Nephron (organoid): Measurements from ENCODE around the gene KCTD19.
A peak's percentile ranks its signal among the peaks of the same experiment; 100 is the strongest.

Experiments
- H3K27ac Mint-ChIP-seq, 3 experiments: 2 replicates each; pipeline ENCODE4 v1.8.0; 2020; ENCODE audit warnings: mixed read lengths in 3 of 3, mild to moderate bottlenecking in 2 of 3, moderate library complexity in 1 of 3
- H3K27me3 Mint-ChIP-seq: 2 replicates; pipeline ENCODE4 v1.8.0; 2021; ENCODE audit warnings: low read depth, mild to moderate bottlenecking, moderate library complexity, mixed read lengths
- H3K36me3 Mint-ChIP-seq: 2 replicates; pipeline ENCODE4 v1.8.0; 2020; ENCODE audit warnings: low read depth, mixed read lengths
- H3K4me1 Mint-ChIP-seq: 2 replicates; pipeline ENCODE4 v1.8.0; 2020; ENCODE audit warnings: mixed read lengths
- H3K4me3 Mint-ChIP-seq, 3 experiments: 2 replicates each; pipeline ENCODE4 v1.8.0; 2020; ENCODE audit warnings: mild to moderate bottlenecking in 3 of 3, mixed read lengths in 3 of 3, moderate library complexity in 2 of 3
- H3K9me3 Mint-ChIP-seq: 2 replicates; pipeline ENCODE4 v1.8.0; 2020; ENCODE audit warnings: mixed read lengths
- TF ChIP-seq, protein P1 (sequence below), 3 experiments: fragments of 200-600 bp; sonication (generic); IDR thresholded peaks; one replicate each; pipeline ENCODE4 v1.5.0; 2021; ENCODE audit warnings: antibody characterized with exemption in 3 of 3; ENCODE audit not compliant: unreplicated experiment in 3 of 3

KCTD19 gene

DNA sequence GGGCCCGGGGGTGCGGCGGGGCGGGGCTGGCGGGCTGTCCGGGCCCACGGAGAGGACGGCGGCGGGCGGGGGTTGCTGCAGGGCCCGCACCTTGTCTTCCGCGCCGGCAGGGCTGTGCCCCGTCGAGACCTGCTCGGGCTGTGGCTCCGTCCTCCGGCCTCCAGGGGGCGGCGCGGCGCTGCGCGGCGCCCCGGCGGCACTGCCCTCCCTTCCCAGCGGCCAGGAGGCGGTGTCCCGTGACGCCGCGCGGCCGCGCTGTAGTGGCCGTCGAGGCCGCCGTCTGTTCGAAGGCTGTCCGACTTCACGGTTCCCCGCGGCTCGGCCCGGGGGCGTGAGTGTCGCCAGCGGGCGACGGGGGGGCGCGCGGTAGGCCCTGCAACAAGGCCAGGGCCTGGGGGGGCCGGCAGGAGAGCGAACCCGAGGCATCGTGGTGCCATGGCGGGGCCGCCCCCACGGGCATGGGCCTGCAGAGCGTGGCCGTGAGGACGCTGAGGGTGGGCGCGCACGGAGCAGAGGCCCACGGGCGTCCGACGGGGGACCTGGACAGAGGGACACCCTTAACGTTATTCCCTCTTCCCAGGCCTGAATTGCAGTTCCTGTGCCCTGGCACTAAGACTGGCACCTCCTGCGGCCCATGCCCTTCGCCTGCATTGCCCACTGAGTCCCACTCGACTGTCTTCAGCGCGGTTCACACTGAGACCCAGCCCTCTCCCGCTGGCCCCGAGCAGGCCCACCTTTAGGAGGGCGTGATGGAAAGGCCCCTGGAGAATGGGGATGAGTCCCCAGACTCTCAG, 47.0 kb downstream of the KCTD19 start, which contains the start of gene PLEKHG4:
PLEKHG4 (plus strand) TSS at position 237 of the 794 bp plus-strand sequence; CDS start at position 750, 513 bp downstream.
- Mint-ChIP-seq H3K4me1 (peaks cover 10% of the 10 kb centered on the region), H3K36me3 (no peaks in the 10 kb centered on the region), H3K27ac (no peak within 1 kb of the TSS), H3K4me3 (peak within 1 kb of the TSS; percentile 74 to 81 (median 77)), H3K27me3 (peaks cover 3% of the 10 kb centered on the region), H3K9me3 (no peaks in the 10 kb centered on the region)
- TF ChIP-seq, protein P1, sequence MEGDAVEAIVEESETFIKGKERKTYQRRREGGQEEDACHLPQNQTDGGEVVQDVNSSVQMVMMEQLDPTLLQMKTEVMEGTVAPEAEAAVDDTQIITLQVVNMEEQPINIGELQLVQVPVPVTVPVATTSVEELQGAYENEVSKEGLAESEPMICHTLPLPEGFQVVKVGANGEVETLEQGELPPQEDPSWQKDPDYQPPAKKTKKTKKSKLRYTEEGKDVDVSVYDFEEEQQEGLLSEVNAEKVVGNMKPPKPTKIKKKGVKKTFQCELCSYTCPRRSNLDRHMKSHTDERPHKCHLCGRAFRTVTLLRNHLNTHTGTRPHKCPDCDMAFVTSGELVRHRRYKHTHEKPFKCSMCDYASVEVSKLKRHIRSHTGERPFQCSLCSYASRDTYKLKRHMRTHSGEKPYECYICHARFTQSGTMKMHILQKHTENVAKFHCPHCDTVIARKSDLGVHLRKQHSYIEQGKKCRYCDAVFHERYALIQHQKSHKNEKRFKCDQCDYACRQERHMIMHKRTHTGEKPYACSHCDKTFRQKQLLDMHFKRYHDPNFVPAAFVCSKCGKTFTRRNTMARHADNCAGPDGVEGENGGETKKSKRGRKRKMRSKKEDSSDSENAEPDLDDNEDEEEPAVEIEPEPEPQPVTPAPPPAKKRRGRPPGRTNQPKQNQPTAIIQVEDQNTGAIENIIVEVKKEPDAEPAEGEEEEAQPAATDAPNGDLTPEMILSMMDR (IDR thresholded peaks at IDR 0.05; ENCODE audit: unreplicated experiment in 3 of 3) = peak; percentile 69 to 82 (median 72)

GRCh38 chr16:67278773-67279295, 47.7 kb downstream of the KCTD19 start:
- H3K27me3 Mint-ChIP-seq = peaks cover 3% of the 10 kb centered on the region
- TF ChIP-seq, protein P1 (IDR thresholded peaks at IDR 0.05; ENCODE audit: unreplicated experiment in 3 of 3) = no peak
- H3K9me3 Mint-ChIP-seq = no peaks in the 10 kb centered on the region
- H3K4me1 Mint-ChIP-seq = peaks cover 10% of the 10 kb centered on the region
- no peak overlapping the region for H3K27ac Mint-ChIP-seq
- no peaks in the 10 kb centered on the region for H3K36me3 Mint-ChIP-seq
- H3K4me3 Mint-ChIP-seq = peak overlapping the region; percentile 74 to 81 (median 77)

DNA sequence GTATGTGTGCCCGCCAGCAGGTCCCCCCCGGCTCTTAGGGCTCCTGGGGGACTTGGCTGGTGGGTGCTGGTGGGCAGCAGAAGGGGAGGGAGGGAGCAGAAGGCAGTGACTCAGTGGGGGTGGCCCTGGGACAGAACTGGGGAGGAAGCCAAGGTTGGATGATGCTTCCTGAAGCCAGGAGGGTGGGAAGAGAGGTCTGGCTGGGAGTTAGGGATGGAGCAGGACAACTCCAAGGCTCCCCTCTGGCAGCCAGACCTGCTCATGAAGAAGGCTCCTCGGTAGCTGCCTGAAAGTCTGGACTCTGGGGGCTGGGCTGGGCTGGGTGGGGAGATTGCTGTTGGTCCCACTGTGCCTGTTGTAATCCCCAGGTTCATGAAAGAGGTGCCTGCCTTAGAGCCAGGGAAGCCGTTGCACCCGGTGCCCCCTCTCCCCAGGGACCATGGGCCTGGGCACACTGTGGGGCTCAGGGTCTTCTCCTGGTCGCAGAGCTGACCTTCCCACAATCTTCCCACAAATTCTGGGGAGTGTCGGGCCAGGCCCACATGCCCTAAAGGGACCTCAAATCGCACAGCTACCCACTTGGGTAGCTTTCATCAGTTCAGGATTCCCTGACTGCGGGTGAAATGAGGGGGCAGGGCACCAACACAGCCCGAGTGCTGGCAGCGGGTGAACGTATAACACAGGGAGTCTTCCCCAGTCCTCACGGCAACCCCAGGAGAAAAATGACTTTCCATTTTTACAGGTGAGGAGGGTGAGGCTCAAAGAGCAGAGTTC, 48.4 kb downstream of the KCTD19 start:
- peaks cover 10% of the 10 kb centered on the region for H3K4me1 Mint-ChIP-seq
- H3K36me3 Mint-ChIP-seq = no peaks in the 10 kb centered on the region
- no peaks in the 10 kb centered on the region for H3K9me3 Mint-ChIP-seq
- TF ChIP-seq, protein P1 (IDR thresholded peaks at IDR 0.05; ENCODE audit: unreplicated experiment in 3 of 3) = no peak
- H3K27me3 Mint-ChIP-seq = no peaks in the 10 kb centered on the region
- H3K27ac Mint-ChIP-seq = peak overlapping the region in 2 of 3 experiments; percentile 70 to 77
- peak overlapping the region; percentile 74 to 81 (median 77) for H3K4me3 Mint-ChIP-seq

DNA sequence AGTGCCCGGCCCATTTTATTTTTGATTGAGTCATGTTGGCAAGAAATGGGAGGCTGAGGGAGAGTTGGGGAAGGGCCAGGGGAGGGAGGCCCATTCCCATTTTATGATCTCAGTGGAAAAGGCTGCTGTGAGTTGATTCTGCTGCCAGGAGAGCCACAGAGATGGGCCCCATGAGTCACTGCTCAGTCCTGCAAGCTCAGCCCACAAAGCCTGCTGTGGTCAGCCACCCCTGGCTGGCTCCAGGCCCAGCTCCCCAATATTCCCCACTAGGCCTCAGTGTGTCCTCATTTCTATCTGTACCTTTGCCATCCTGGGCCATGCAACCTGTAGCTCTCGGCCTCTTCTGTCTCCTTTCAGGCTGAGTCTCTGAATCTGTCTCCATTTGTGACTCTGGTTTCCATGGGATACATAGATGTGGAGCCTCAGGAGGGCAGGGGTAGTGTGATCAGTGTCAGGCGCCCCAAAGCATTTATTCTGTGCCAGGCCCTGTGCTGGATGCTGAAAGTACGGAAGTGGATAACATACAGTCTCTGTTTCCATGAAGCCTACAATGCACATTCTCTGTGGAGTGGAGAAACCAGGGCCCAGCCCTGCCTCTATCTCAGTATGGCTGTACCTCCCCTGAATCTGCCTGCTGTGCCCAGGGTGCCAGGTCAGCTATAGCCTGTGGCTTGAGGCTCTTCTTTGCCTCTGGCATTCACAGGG, 49.1 kb downstream of the KCTD19 start:
- H3K27me3 Mint-ChIP-seq = no peaks in the 10 kb centered on the region
- H3K4me1 Mint-ChIP-seq = peaks cover 10% of the 10 kb centered on the region
- H3K27ac Mint-ChIP-seq = peak overlapping the region; percentile 70 to 77 (median 70)

DNA sequence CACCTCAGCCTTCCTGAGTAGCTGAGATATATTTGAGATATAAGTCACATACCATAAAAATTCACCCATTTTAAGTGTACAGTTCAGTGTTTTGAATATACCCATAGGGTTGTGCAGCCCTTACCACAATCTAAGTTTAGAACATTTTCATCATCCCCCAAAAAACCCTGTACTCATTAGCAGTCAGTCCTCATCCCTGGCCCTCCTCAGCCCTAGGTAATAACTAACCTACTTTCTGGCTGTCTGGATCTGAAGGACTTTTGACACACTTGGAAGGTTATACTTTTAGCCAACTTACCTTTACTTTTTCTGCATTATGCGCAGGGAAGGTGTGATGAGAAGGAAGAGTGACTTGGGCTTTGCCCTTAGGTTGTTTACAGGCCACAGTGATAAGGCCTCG, 51.2 kb downstream of the KCTD19 start:
- TF ChIP-seq, protein P1 (IDR thresholded peaks at IDR 0.05; ENCODE audit: unreplicated experiment in 3 of 3) = no peak
- H3K27me3 Mint-ChIP-seq = no peaks in the 10 kb centered on the region
- H3K4me3 Mint-ChIP-seq = peak overlapping the region in 2 of 3 experiments; percentile 6 to 19
- peak overlapping the region; percentile 71 to 89 (median 80) for H3K27ac Mint-ChIP-seq
- no peaks in the 10 kb centered on the region for H3K9me3 Mint-ChIP-seq
- H3K36me3 Mint-ChIP-seq = no peaks in the 10 kb centered on the region
- H3K4me1 Mint-ChIP-seq = peaks cover 10% of the 10 kb centered on the region

More for the DNA sequence above, 49.1 kb downstream of the KCTD19 start:
- TF ChIP-seq, protein P1 (IDR thresholded peaks at IDR 0.05; ENCODE audit: unreplicated experiment in 3 of 3) = no peak
- no peaks in the 10 kb centered on the region for H3K36me3 Mint-ChIP-seq
- H3K4me3 Mint-ChIP-seq = peak overlapping the region; percentile 21 to 66 (median 41)
- no peaks in the 10 kb centered on the region for H3K9me3 Mint-ChIP-seq
